ENCODE results near the gene TPM1.

DNA sequence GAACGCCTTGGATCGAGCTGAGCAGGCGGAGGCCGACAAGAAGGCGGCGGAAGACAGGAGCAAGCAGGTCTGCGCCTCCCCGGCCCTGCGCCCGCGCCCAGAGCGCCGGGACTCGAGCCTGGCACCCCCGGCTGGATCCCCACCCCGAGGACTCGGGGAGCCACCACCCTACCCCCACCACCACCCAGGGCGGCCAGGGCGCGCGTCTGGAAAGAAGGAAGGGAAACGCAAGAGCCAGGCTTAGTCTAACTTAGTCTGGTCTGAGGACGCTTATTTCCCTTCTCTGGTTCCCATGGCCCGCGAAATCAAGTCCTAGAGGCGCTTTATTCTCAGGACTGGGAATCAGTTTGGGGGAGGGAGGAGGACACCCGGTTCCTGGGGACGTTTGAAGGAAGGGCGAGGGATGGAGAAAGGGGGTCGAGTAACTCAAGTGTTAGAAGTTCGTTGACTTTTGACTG lies 359 bp downstream of the TPM1 start:
- TF ChIP-seq EZH2 (IDR thresholded peaks at IDR 0.05; ENCODE audit: borderline replicate concordance) (no peak), EZH2phosphoT487 (IDR thresholded peaks at IDR 0.05; ENCODE audit: low read depth, severe bottlenecking, unreplicated experiment) (no peak)
- TF ChIP-seq, protein P1, sequence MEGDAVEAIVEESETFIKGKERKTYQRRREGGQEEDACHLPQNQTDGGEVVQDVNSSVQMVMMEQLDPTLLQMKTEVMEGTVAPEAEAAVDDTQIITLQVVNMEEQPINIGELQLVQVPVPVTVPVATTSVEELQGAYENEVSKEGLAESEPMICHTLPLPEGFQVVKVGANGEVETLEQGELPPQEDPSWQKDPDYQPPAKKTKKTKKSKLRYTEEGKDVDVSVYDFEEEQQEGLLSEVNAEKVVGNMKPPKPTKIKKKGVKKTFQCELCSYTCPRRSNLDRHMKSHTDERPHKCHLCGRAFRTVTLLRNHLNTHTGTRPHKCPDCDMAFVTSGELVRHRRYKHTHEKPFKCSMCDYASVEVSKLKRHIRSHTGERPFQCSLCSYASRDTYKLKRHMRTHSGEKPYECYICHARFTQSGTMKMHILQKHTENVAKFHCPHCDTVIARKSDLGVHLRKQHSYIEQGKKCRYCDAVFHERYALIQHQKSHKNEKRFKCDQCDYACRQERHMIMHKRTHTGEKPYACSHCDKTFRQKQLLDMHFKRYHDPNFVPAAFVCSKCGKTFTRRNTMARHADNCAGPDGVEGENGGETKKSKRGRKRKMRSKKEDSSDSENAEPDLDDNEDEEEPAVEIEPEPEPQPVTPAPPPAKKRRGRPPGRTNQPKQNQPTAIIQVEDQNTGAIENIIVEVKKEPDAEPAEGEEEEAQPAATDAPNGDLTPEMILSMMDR (IDR thresholded peaks at IDR 0.05; ENCODE audit: poor library complexity): no peak
